ENCODE results near the gene RTL10.

Gene RTL10

GRCh38 chr22:19875531-19876313, 21.0 kb upstream of the RTL10 start (continued):
- TF ChIP-seq, protein P1, sequence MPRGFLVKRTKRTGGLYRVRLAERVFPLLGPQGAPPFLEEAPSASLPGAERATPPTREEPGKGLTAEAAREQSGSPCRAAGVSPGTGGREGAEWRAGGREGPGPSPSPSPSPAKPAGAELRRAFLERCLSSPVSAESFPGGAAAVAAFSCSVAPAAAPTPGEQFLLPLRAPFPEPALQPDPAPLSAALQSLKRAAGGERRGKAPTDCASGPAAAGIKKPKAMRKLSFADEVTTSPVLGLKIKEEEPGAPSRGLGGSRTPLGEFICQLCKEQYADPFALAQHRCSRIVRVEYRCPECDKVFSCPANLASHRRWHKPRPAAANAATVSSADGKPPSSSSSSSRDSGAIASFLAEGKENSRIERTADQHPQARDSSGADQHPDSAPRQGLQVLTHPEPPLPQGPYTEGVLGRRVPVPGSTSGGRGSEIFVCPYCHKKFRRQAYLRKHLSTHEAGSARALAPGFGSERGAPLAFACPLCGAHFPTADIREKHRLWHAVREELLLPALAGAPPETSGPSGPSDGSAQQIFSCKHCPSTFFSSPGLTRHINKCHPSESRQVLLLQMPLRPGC (tag by site-specific recombination; IDR thresholded peaks at IDR 0.05), result no peak
- TF ChIP-seq ZNF623 (tag by site-specific recombination; IDR thresholded peaks at IDR 0.05), result no peak
- TF ChIP-seq ZNF24 (tag by site-specific recombination; IDR thresholded peaks at IDR 0.05), result no peak
- TF ChIP-seq, protein P2, sequence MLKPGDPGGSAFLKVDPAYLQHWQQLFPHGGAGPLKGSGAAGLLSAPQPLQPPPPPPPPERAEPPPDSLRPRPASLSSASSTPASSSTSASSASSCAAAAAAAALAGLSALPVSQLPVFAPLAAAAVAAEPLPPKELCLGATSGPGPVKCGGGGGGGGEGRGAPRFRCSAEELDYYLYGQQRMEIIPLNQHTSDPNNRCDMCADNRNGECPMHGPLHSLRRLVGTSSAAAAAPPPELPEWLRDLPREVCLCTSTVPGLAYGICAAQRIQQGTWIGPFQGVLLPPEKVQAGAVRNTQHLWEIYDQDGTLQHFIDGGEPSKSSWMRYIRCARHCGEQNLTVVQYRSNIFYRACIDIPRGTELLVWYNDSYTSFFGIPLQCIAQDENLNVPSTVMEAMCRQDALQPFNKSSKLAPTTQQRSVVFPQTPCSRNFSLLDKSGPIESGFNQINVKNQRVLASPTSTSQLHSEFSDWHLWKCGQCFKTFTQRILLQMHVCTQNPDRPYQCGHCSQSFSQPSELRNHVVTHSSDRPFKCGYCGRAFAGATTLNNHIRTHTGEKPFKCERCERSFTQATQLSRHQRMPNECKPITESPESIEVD (tag by site-specific recombination; IDR thresholded peaks at IDR 0.05), result no peak
- TF ChIP-seq ZNF366 (tag by site-specific recombination; conservative IDR thresholded peaks at IDR 0.05), result no peak
- no peak for TF ChIP-seq KLF16 (tag by site-specific recombination; IDR thresholded peaks at IDR 0.05)
- TF ChIP-seq, protein P3, sequence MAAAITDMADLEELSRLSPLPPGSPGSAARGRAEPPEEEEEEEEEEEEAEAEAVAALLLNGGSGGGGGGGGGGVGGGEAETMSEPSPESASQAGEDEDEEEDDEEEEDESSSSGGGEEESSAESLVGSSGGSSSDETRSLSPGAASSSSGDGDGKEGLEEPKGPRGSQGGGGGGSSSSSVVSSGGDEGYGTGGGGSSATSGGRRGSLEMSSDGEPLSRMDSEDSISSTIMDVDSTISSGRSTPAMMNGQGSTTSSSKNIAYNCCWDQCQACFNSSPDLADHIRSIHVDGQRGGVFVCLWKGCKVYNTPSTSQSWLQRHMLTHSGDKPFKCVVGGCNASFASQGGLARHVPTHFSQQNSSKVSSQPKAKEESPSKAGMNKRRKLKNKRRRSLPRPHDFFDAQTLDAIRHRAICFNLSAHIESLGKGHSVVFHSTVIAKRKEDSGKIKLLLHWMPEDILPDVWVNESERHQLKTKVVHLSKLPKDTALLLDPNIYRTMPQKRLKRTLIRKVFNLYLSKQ (tag by site-specific recombination; IDR thresholded peaks at IDR 0.05; ENCODE audit: borderline replicate concordance), result no peak
- TF ChIP-seq ZNF658 (tag by site-specific recombination; IDR thresholded peaks at IDR 0.05), result no peak
- no peak for TF ChIP-seq GLIS2 (tag by site-specific recombination; IDR thresholded peaks at IDR 0.05)
- TF ChIP-seq YY2 (tag by site-specific recombination; IDR thresholded peaks at IDR 0.05), result no peak
- TF ChIP-seq, protein P4, sequence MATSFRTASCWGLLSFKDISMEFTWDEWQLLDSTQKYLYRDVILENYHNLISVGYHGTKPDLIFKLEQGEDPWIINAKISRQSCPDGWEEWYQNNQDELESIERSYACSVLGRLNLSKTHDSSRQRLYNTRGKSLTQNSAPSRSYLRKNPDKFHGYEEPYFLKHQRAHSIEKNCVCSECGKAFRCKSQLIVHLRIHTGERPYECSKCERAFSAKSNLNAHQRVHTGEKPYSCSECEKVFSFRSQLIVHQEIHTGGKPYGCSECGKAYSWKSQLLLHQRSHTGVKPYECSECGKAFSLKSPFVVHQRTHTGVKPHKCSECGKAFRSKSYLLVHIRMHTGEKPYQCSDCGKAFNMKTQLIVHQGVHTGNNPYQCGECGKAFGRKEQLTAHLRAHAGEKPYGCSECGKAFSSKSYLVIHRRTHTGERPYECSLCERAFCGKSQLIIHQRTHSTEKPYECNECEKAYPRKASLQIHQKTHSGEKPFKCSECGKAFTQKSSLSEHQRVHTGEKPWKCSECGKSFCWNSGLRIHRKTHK (tag by site-specific recombination; IDR thresholded peaks at IDR 0.05), result no peak
- no peak for TF ChIP-seq ZSCAN23 (tag by site-specific recombination; IDR thresholded peaks at IDR 0.05)
- TF ChIP-seq ZNF664 (tag by site-specific recombination; IDR thresholded peaks at IDR 0.05), result no peak
- TF ChIP-seq, protein P5, sequence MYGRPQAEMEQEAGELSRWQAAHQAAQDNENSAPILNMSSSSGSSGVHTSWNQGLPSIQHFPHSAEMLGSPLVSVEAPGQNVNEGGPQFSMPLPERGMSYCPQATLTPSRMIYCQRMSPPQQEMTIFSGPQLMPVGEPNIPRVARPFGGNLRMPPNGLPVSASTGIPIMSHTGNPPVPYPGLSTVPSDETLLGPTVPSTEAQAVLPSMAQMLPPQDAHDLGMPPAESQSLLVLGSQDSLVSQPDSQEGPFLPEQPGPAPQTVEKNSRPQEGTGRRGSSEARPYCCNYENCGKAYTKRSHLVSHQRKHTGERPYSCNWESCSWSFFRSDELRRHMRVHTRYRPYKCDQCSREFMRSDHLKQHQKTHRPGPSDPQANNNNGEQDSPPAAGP (tag by site-specific recombination; IDR thresholded peaks at IDR 0.05), result peak; percentile 92
- TF ChIP-seq ZNF596 (tag by site-specific recombination; IDR thresholded peaks at IDR 0.05), result no peak
- TF ChIP-seq YY1 (tag by site-specific recombination; IDR thresholded peaks at IDR 0.05), result 0 out of 2 replicates have a peak, but pooled peaks have one; percentile 12
- no peak for TF ChIP-seq ZNF146 (tag by site-specific recombination; IDR thresholded peaks at IDR 0.05)
- no peak for TF ChIP-seq ZNF837 (tag by site-specific recombination; IDR thresholded peaks at IDR 0.05)
- no peak for TF ChIP-seq KLF8 (tag by site-specific recombination; IDR thresholded peaks at IDR 0.05)
- no peak for TF ChIP-seq ZSCAN4 (tag by site-specific recombination; IDR thresholded peaks at IDR 0.05)
- TF ChIP-seq ZNF747 (tag by site-specific recombination; IDR thresholded peaks at IDR 0.05), result no peak
- no peak for TF ChIP-seq ZNF521 (tag by site-specific recombination; IDR thresholded peaks at IDR 0.05)
- TF ChIP-seq ZNF391 (tag by site-specific recombination; IDR thresholded peaks at IDR 0.05; ENCODE audit: borderline replicate concordance, low read depth), result no peak
- TF ChIP-seq KLF1 (tag by site-specific recombination; IDR thresholded peaks at IDR 0.05), result peak; percentile 90
- TF ChIP-seq ZNF626 (tag by site-specific recombination; IDR thresholded peaks at IDR 0.05), result no peak
- no peak for TF ChIP-seq ZBTB7A (tag by site-specific recombination; IDR thresholded peaks at IDR 0.05; ENCODE audit: low read depth)
- peak; percentile 51; the same call in 1 of the 2 replicates for TF ChIP-seq ZXDB (tag by site-specific recombination; IDR thresholded peaks at IDR 0.05)
- no peak for TF ChIP-seq ZNF426 (tag by site-specific recombination; IDR thresholded peaks at IDR 0.05)
- TF ChIP-seq ZFP41 (tag by site-specific recombination; IDR thresholded peaks at IDR 0.05; ENCODE audit: borderline replicate concordance), result no peak
- no peak for TF ChIP-seq ZNF157 (tag by site-specific recombination; IDR thresholded peaks at IDR 0.05)
- TF ChIP-seq ZNF488 (tag by site-specific recombination; IDR thresholded peaks at IDR 0.05), result no peak
- 0 out of 2 replicates have a peak, but pooled peaks have one; percentile 19 for TF ChIP-seq ZEB2 (tag by site-specific recombination; IDR thresholded peaks at IDR 0.05)
